ENCODE results near the gene NMT1. TPM values are rescaled to one million over a fixed set of nuclear protein-coding genes. Genes with fewer than 3 reads are reported as not detected.

NMT1 gene
- total RNA-seq, 1 donor from 2014 or later, result 100 TPM

DNA sequence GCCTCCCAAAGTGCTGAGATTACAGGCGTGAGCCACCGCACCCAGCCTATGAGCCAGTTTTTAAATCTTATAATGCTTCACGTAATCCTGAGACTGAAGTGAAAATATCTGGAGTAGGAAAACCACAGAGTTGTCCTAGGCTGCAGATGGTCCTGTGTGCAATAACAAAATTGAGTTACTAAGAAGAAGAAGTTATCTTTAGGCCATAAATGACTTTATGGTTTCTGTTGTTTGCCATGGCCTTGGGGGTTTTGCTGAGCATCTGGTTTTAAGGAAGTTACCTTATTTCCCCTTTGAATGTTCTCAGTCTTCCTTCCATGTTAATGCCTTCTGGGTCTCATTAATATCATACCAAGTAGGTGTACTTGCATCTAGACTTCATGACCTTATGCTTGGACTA, 16.5 kb downstream of the NMT1 start:
- no peak for DNase-seq (ENCODE audit: low read depth in 2 of 2)

DNA sequence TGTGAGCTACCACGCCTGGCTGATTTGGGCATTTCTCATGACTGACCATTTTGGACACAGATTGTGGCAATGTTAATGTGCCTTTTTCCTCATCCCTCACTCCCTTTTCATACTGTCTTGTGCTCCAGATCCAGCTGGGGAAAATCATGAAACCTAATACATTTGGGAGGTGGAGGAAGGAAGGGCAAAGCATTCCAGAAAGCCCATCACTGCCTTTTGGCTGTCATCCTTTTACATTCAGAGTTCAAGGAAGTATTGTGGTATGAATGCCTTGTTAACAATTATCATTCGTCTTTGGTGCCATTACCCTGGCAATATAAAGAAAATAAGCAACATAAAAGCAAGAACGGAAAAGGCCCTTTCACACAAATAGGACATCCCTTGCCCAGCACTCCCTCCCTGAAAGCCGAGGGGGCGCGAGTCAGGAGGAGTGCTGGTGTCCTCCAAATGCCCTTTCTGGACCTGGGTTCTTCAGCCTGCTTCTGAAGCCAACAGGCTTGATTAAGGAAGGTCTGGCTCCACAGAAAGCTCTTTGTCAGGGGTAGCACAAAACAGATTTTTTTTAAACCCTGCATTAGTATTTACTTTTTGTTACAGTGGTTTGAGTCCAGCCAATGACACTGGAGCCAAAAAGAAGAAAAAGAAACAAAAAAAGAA, 20.1 kb downstream of the NMT1 start:
- no peak for DNase-seq (ENCODE audit: low read depth in 2 of 2)

DNA sequence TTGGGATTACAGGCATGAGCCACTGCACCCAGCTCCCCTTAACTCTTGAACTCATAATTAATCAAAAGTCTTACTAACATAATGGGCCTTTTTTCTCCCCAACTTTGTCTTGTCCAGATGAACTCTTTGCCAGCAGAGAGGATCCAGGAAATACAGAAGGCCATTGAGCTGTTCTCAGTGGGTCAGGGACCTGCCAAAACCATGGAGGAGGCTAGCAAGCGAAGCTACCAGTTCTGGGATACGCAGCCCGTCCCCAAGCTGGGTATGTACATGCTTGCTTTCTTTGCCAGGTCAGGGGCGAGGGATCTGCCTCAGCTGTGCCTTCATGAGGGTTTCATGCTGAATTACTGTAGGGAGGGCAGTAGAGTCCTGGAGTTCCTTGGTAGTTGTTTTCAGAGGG, 25.3 kb downstream of the NMT1 start:
- DNase-seq (ENCODE audit: low read depth in 2 of 2), result no peak

DNA sequence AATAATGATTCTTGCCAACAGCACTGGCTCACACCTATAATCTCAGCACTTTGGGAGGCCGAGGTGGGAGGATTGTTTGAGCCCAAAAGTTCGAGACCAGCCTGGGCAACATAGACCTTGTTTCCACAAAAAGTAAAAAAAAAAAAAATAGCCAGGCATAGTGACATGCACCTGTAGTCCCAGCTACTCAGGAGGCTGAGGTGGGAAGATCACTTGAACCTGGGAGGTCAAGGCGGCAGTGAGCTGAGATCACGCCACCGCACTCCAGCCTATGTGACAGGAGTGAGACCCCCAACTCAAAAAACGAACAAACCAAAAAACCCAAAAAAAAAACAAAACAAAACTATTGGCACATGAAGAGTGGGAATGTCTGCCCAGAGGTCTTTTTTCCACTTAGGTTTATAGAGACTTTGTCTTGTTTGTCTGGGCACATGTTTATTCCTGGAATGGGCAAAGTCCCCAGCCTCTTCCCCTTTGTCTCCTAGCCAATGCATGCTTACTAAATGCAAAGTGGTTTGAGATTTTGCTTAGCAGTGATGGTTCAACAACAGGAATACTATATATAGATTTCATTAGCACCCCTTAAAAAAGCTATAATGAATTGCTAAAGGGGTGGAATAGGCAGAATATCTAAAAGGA, 25.9 kb downstream of the NMT1 start:
- DNase-seq (ENCODE audit: low read depth in 2 of 2), result no peak

DNA sequence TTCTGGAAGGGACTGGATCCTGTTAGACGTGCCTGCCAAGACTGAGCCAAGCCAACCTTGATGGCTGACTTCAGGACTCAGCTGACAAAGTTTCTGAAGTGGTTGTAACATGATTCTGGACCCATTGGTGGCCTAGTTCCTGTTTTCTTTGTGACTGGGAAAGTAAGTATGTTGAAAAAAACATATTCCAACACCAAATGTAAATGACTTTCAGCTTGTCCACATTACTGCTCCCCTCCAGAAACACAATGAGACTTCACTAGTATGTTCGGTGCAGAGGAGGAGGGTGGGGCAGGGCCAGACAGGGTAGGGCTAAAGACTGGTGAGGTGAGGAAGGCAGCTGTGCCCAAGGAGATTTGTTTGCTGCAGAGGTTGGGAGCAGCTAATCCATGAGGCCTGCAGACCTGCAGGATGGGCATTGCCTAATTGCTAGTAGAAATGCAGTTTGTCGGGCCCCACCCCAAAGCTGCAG, 26.4 kb downstream of the NMT1 start:
- DNase-seq (ENCODE audit: low read depth in 2 of 2), result no peak

DNA sequence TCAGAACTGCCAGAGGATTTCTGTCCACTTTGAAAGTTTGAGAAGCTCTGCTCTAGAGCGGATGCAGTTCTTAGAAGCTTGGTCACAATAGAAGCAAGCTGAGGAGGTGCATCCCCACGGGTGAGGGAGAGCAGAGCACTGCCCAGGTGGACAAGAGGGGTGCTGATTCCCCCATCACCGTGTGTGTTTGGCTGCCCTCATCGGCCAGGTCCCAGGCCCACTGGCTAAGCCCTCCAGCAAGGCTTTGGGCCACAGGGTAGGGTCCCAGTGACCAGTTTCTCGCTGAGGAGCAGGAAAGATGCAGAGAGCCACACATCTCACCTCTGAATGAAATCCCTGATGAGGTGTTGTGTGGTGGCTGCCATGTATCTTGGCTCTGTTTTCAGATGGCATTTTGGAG, 26.9 kb downstream of the NMT1 start:
- no peak for DNase-seq (ENCODE audit: low read depth in 2 of 2)

DNA sequence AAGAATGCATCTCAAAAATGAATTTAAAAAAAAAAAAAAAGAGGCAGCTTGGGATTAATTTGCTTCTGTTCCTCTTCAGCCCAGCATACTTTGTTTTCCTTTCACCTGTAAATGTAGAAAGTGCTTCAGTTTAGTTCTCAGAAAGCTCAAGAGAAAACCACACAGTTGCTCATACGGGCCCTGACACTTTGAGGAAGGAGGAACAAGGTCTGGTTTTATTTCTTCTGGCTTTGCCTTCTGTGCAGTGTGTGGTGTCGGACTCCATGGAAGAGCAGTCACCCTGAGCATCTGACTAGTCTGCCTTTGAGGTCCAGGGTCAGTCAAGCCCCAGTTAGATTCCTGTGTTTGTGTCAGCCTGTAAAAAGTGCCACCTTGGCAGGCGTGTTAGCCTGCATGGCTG, 27.6 kb downstream of the NMT1 start:
- DNase-seq (ENCODE audit: low read depth in 2 of 2), result no peak

DNA sequence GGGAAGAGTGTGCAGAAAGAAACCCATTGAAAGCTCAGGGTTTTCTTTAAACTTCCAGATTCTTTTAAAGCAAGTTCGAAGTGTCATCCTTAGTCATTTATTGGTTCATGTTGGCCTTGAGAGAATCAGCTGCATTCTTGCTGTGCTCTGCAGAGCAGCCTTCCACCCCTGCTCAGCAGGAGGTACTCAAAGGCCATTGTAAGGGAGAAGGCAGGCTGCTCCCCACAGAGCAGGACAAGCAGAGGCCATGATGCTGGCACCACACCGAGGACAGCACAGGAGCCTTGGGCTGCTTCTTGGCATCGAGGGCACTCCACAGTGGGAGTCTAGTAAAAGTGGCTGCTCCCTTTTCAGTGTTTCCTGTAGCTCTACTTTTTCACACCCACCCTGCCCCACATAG, 29.6 kb downstream of the NMT1 start:
- no peak for DNase-seq (ENCODE audit: low read depth in 2 of 2)

DNA sequence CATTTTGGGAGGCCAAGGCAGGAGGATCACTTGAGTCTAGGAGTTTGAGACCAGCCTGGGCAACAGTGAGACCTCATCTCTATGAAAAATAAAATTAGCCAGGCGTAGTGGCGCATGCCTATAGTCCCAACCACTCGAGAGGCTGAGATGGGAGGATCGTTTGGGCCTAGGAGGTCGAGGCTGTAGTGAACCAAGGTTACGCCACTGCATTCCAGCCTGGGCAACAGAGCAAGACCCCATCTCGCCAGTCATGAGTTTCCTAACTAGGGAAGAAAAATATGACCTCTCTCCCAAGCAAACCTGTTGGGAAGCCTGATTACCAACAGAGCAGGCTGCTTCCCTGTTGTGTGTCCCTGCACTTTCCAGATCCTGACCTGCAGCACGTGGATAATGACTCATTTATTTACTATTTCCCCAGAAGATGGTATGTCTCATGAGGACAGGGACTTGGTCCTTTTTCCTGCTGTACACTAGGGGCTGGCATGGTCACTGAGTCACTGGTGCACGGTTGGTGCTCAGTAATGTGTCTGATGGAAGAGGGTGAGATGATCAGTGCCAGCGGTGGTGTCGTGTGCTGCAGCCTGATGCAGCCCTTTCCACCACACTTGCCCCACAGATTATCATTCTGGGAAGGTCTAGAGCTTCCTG, 30.8 kb downstream of the NMT1 start:
- peak in 1 of 2 donors; percentile 39 for DNase-seq (ENCODE audit: low read depth in 2 of 2)

DNA sequence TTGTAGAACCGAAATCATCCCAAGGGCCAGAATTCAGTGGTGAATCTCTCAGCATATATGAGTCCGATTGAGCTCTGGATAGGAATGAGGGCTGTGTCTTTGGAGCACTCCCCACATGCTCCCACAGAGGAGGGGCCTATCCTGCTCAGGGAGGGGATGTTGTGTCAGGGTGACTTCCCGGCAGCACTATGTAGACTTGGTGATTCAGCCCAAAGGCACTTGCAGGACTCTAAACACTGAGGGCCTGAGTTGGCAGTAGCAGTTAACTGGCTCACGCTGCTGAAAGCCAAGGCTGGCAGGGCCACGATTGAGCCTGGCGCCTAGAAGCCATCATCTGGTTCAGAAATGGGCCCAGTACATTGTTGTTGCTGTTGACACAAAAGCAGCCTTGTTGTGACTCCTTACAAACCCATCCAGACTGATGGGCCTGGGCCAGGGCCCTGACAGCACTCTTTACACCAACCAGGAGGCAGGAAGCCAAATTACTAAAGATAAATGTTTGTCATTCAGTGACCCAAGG, 31.9 kb downstream of the NMT1 start:
- peak; percentile 81 to 97 for DNase-seq (ENCODE audit: low read depth in 2 of 2)

DNA sequence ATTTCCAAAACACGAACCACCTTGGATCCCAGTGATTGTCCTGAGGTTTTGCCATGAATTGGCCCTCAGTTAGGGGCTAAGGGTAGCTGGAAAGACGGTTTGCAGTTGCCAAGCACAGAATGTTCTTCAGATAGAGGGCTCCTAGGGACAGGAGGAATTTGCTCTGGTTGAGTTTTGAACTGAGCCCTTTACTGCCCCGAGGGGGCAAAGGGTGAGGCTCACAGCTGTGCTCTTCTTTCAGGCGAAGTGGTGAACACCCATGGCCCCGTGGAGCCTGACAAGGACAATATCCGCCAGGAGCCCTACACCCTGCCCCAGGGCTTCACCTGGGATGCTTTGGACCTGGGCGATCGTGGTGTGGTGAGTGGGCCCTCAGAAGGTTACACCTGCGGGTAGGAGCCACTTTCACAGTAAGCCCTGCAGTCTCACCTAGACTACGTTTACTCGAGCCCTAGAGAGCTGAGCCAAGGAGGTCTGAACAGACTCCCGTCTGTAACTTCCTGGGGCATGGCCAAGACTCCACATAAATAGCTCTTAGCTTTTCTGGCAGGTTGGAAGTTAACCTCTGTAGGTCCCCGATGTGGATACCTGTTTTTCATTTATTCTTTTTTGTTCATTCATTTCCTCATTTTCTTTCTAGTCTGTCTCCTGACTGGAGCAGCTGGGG, 32.5 kb downstream of the NMT1 start:
- no peak for DNase-seq (ENCODE audit: low read depth in 2 of 2)

DNA sequence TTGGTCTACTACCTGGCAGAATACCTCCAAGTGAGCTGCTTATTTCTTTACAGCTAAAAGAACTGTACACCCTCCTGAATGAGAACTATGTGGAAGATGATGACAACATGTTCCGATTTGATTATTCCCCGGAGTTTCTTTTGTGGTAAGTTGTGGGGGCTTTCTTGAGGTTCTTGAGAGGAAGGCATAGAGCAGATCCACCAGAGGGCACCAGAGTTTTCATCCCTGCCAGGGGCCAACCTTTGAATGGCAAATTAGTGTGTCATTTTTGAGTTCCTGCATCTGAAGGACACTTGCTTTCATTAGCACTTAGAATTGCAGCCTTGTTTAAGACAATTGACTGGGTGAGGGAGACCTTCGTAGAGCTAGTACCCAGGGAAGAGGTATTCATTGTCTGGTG, 35.0 kb downstream of the NMT1 start:
- DNase-seq (ENCODE audit: low read depth in 2 of 2), result peak in 1 of 2 donors; percentile 50

DNA sequence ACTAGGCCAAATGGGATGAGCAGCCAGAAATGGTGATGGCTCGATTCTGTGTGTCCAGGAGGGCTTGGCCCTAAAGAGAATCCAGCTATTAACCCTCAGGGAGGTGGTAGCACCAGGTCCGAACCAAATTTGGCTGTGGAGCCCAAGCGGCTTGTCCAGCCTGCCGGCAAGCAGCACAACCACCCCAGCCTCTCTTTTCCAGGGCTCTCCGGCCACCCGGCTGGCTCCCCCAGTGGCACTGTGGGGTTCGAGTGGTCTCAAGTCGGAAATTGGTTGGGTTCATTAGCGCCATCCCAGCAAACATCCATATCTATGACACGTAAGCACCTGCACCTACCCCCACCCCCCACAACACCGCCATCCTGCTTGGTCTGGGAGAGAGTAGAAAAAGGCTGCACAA, 35.8 kb downstream of the NMT1 start:
- DNase-seq (ENCODE audit: low read depth in 2 of 2), result no peak

DNA sequence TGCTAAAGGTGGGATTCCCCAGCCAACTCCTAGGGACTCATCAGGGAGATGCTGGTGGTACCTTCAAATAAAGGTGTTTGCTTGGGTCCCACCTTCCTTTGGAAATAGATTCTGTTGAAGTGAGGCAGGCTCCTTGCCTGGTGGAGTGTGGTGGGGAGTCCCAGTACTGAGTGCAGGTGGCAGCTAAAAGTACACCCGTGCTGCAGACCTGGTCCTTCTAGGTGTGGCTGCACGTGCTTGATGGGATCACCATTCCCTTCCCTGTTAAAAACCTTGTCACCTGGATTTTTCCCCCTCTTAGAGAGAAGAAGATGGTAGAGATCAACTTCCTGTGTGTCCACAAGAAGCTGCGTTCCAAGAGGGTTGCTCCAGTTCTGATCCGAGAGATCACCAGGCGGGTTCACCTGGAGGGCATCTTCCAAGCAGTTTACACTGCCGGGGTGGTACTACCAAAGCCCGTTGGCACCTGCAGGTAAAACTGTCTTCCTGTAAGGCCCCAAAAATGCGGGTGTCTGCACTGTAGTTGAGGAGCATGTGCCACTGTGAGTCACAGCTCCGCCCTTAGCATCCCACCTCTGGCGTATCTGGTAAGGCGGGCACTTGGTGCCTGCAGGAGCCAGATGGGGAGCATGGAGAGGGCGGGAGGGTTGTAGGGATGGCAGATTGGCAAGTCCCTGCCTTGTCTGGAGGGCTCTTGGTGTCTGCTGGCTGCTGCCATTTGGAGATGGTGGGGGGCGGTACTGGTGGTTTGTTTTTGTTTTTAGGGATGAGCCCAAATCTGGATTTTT, 37.2 kb downstream of the NMT1 start:
- DNase-seq (ENCODE audit: low read depth in 2 of 2), result no peak

DNA sequence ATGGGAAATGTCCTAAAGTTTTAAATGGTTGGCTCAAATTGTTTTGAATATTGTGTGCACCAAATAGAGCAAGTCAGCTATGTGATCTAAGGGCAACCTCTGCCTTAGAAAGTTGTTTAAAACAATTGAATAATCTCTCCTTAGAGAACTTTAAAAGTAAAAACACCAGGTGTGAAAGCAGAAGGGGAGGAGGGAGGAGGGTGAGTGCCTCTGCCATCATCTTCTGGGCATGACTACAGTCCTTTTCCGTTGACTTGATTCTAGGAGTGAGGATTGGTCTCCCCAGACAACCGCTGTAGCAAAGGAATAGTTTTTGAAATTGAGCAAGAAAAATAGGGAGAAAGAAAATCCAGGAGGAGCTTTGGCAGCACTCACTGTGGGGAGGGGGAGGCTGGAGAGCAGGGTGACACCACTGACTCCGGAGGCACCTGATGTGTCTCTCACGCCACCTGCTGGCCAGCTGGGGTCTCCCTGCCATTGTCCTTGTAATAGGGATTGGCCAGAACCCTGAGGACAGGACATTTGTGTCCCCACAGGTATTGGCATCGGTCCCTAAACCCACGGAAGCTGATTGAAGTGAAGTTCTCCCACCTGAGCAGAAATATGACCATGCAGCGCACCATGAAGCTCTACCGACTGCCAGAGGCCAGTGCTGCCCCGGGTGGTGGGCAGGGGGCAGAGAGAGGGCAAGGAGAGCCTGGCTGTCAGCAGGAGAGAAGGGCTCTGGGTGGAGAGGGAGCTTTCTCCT, 37.9 kb downstream of the NMT1 start:
- peak; percentile 70 to 82 for DNase-seq (ENCODE audit: low read depth in 2 of 2)

DNA sequence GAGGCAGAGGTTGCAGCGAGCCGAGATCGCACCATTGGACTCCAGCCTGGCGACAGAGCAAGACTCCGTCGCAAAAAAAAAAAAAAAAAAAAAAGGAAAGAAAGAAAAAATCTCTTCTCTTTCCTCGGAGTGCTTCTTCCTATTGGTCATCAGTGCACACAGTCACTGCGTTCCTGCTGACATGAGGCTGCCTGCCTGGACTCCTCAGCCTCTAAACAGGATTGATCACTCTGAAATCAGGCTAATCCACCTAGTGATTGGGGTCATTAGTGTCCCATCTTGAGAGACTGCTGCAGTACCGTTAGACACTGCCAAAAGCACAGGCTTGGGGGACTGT, 40.4 kb downstream of the NMT1 start:
- no peak for DNase-seq (ENCODE audit: low read depth in 2 of 2)

DNA sequence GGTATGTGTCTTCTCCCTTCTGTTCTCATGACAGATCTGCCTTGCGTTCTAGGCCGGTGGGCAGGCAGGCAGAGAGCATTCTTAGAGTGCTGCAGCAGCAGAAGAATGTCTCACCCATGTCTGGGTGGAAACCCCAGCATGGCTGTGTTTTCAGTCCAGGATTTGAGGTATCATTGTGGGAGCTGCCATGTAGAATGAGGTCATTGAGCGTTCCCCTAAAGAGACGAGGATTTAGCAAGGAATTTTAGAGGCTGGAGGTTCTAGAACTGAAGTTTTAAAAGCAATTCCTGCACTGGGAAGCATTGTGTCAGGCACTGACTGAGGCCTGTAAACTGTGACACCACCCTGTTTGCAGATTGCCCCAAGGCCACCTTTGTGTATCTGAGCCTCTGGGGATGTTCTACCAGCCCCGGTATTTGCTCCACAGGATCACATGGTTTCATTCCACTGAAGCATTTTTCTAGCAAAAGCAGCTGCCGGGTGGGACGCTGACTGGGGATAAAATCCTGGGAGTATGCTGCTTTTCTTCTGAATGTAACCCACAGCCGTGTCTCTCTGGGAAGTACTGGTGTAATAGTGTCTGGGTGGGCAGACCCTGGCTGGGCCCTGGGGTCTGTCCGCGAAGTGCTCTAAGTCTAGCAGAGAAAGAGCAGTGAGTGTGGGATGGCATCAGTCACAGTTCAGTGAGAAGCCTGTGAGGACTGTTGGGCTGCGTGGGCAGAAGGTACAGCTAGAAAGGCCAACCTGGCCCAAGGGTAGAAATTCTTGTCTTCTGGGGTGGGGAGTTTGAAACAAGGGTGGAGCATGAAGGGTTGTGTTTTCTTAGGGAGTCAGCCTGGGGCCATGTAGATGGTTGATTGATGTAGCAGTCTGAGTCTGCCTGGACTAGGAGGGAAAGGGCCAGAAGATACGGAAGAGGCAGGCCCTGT, 41.0 kb downstream of the NMT1 start:
- no peak for DNase-seq (ENCODE audit: low read depth in 2 of 2)

DNA sequence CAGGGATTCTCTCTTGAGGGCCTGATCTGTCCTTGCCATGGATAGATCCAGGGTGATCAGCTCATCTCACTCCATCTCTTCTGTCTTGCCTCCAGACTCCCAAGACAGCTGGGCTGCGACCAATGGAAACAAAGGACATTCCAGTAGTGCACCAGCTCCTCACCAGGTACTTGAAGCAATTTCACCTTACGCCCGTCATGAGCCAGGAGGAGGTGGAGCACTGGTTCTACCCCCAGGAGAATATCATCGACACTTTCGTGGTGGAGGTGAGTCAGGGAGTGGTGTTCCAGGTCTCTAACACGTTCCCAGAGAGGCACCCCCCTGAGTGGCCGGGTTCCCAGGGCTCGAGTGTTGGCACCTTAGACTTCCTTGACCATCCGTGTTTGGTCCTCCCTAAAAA, 41.7 kb downstream of the NMT1 start:
- no peak for DNase-seq (ENCODE audit: low read depth in 2 of 2)

DNA sequence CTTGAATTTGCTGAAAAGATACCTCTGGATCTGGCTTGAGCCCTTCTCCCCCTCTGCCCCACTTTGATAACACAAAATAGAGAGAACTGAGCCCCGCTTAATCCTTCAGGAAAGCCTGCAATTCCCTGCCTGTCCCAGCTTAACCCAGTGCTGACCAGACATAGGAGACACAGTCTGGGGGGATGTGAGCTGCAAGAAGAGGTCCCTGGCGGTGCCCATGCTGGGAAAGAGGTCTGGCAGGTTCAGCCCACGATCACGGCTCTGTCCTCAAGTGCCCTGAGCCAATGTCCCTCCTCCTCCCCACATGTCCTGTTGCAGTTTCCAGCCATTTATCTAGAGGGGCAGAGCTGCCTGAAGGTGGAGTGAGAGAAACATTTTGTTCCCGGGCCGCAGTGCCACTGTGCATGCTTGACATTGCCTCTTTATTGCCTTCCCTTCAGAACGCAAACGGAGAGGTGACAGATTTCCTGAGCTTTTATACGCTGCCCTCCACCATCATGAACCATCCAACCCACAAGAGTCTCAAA, 42.2 kb downstream of the NMT1 start:
- no peak for DNase-seq (ENCODE audit: low read depth in 2 of 2)

All from dermis microvascular lymphatic vessel endothelial cell (primary cell).